Glutamatergic neuron (in vitro differentiated cells): ENCODE data around the gene SEC16B. TPM values are rescaled to one million over a fixed set of nuclear protein-coding genes. Genes with fewer than 3 reads are reported as not detected.

Source experiments
- DNase-seq: peaks from one replicate; pipeline ENCODE4 v3.0.0; 2022
- H3K27ac Mint-ChIP-seq: one replicate; pipeline ENCODE4 v1.8.0; 2020; ENCODE audit warnings: mild to moderate bottlenecking, mixed read lengths, inconsistent platforms; ENCODE audit not compliant: unreplicated experiment
- H3K27me3 Mint-ChIP-seq: one replicate; pipeline ENCODE4 v1.8.0; 2020; ENCODE audit warnings: mild to moderate bottlenecking, moderate library complexity, mixed read lengths, inconsistent platforms; ENCODE audit not compliant: unreplicated experiment
- H3K36me3 Mint-ChIP-seq: one replicate; pipeline ENCODE4 v1.8.0; 2020; ENCODE audit warnings: mild to moderate bottlenecking, mixed read lengths, inconsistent platforms; ENCODE audit not compliant: unreplicated experiment
- H3K4me1 Mint-ChIP-seq: one replicate; pipeline ENCODE4 v1.8.0; 2020; ENCODE audit warnings: mild to moderate bottlenecking, low read depth, mixed read lengths, inconsistent platforms; ENCODE audit not compliant: unreplicated experiment
- H3K4me3 Mint-ChIP-seq: one replicate; pipeline ENCODE4 v1.8.0; 2020; ENCODE audit warnings: mild to moderate bottlenecking, mixed read lengths, inconsistent platforms; ENCODE audit not compliant: unreplicated experiment
- H3K9me3 Mint-ChIP-seq: one replicate; pipeline ENCODE4 v1.8.0; 2020; ENCODE audit warnings: mild to moderate bottlenecking, moderate library complexity, mixed read lengths, inconsistent platforms; ENCODE audit not compliant: unreplicated experiment
- total RNA-seq: library from RNA; stranded (reverse); fragmentation: NEBNext Ultra II Directional; extraction: Animal tissue kit (Norgen Biotek cat#: 25700); gene quantifications from one replicate; pipeline ENCODE4 v1.2.1, GENCODE V29; 2021; ENCODE audit not compliant: unreplicated experiment
- TF ChIP-seq, protein P1 (sequence below): fragments of 200-600 bp; sonication (generic); IDR thresholded peaks from one replicate; pipeline ENCODE4 v1.5.0; 2021; ENCODE audit not compliant: partially characterized antibody, unreplicated experiment

SEC16B gene
- total RNA-seq, 1 donor from 2014 or later: 0.93 TPM

GRCh38 chr1:177933881-177934280 lies 36.0 kb downstream of the SEC16B start:
- no peak for DNase-seq
- Mint-ChIP-seq H3K27ac (no peak overlapping the region), H3K9me3 (peaks cover 2% of the 10 kb centered on the region), H3K4me3 (no peak overlapping the region), H3K36me3 (no peaks in the 10 kb centered on the region), H3K4me1 (no peaks in the 10 kb centered on the region), H3K27me3 (no peaks in the 10 kb centered on the region)
- TF ChIP-seq, protein P1, sequence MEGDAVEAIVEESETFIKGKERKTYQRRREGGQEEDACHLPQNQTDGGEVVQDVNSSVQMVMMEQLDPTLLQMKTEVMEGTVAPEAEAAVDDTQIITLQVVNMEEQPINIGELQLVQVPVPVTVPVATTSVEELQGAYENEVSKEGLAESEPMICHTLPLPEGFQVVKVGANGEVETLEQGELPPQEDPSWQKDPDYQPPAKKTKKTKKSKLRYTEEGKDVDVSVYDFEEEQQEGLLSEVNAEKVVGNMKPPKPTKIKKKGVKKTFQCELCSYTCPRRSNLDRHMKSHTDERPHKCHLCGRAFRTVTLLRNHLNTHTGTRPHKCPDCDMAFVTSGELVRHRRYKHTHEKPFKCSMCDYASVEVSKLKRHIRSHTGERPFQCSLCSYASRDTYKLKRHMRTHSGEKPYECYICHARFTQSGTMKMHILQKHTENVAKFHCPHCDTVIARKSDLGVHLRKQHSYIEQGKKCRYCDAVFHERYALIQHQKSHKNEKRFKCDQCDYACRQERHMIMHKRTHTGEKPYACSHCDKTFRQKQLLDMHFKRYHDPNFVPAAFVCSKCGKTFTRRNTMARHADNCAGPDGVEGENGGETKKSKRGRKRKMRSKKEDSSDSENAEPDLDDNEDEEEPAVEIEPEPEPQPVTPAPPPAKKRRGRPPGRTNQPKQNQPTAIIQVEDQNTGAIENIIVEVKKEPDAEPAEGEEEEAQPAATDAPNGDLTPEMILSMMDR: no peak

GRCh38 chr1:177932123-177932522 lies 37.7 kb downstream of the SEC16B start:
- DNase-seq: no peak
- no peak overlapping the region for H3K4me3 Mint-ChIP-seq
- peaks cover under 1% of the 10 kb centered on the region for H3K4me1 Mint-ChIP-seq
- no peak overlapping the region for H3K27ac Mint-ChIP-seq
- H3K27me3 Mint-ChIP-seq: no peaks in the 10 kb centered on the region
- no peaks in the 10 kb centered on the region for H3K36me3 Mint-ChIP-seq
- H3K9me3 Mint-ChIP-seq: peaks cover 2% of the 10 kb centered on the region
- TF ChIP-seq, protein P1: no peak

GRCh38 chr1:177928952-177929351 lies 40.9 kb downstream of the SEC16B start:
- no peaks in the 10 kb centered on the region for H3K36me3 Mint-ChIP-seq
- H3K4me3 Mint-ChIP-seq: no peak overlapping the region
- H3K4me1 Mint-ChIP-seq: peaks cover 6% of the 10 kb centered on the region
- no peaks in the 10 kb centered on the region for H3K27me3 Mint-ChIP-seq
- peaks cover 2% of the 10 kb centered on the region for H3K9me3 Mint-ChIP-seq
- TF ChIP-seq, protein P1: no peak
- no peak for DNase-seq
- H3K27ac Mint-ChIP-seq: no peak overlapping the region

- TF ChIP-seq, protein P1: no peak
- H3K4me3 Mint-ChIP-seq: no peak overlapping the region
Observed at GRCh38 chr1:177928194-177928593, 41.7 kb downstream of the SEC16B start.

DNA sequence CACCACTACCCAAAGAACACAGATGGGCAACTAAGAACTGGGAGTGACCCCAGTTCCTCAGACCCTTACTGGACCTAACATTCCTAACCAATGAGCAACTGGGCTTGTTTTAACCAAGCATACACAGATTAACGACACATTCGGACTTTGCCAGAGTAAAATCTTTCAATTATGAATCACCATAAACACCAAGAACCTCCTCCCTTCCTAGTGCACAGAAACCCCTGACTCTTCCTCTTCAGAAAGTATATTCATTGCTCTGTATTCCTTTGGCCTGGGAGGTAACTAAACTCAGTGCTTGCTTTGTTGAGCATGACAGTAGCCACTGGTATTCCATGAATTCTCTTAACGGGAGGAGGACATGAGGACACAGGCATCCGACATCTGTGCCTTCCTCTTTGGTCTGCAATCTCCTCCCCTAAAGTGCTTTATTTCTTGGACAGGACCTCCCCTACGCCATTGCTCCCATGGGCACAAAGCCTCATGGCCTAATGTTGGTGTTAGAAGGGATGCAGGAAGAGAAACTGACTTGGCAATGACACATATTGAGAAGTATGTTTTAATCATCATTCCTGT lies 42.7 kb downstream of the SEC16B start:
- Mint-ChIP-seq H3K36me3 (no peaks in the 10 kb centered on the region), H3K4me3 (no peak overlapping the region), H3K27ac (no peak overlapping the region), H3K27me3 (no peaks in the 10 kb centered on the region), H3K9me3 (no peaks in the 10 kb centered on the region), H3K4me1 (peaks cover 6% of the 10 kb centered on the region)
- DNase-seq: no peak
- TF ChIP-seq, protein P1: no peak

More at GRCh38 chr1:177928194-177928593, 41.7 kb downstream of the SEC16B start:
- Mint-ChIP-seq H3K4me1 (peaks cover 6% of the 10 kb centered on the region), H3K27me3 (no peaks in the 10 kb centered on the region), H3K36me3 (no peaks in the 10 kb centered on the region), H3K9me3 (peaks cover 2% of the 10 kb centered on the region), H3K27ac (no peak overlapping the region)
- no peak for DNase-seq
